Heart left ventricle (tissue), 13 donors: Measurements from ENCODE around the gene IL15RA.

Experiments used
- POLR2A ChIP-seq, 2 donors: fragments of 450-650 bp; IDR thresholded peaks; one replicate each; pipeline ENCODE4 v1.6.1; 2017; ENCODE audit warnings: antibody characterized with exemption in 2 of 2, mild to moderate bottlenecking in 2 of 2, moderate library complexity in 2 of 2
- TF ChIP-seq, protein P1 (sequence below), 12 donors: fragments of 200-600 bp; sonication (generic) in 4 of 12; IDR thresholded peaks; one replicate each; pipeline versions ENCODE4 v1.5.0 to v1.8.0; 2018 to 2022; ENCODE audit warnings: antibody characterized with exemption in 12 of 12, mild to moderate bottlenecking in 5 of 12
- donor health status: ischemic (EF 13 %, LVEDD 7.1; RV severe dilation, severe dysfunction).
- donor health status: DM: no; HTN: yes; CAD: no.
- donor health status: DM: no; HTN: no; CAD: no.
- donor health status: ischemic (EF 25% LVEDD 6.9; RV normal size, moderate dysfunction).
- donor health status: ischemic (EF 25% LVEDD 5.7; RV mildly dilated, moderate dysfunction).
- donor health status: ischemic (EF 35%, LVEDD 5.7; RV mildly dilated, moderate dysfunction).
- donor health status: nonischemic (EF 11% LVEDD 7.7; RV severe dilation, severe dysfunction).
- donor health status: DM: yes; HTN: yes; CAD: no.
- donor health status: PGD.
- donor health status: ischemic (EF 29% LVEDD 5.4; RV normal size, mild dysfunction).
- donor health status: nonischemic (EF 23%, LVEDD 6.1; RV moderate dilation, normal function).

DNA sequence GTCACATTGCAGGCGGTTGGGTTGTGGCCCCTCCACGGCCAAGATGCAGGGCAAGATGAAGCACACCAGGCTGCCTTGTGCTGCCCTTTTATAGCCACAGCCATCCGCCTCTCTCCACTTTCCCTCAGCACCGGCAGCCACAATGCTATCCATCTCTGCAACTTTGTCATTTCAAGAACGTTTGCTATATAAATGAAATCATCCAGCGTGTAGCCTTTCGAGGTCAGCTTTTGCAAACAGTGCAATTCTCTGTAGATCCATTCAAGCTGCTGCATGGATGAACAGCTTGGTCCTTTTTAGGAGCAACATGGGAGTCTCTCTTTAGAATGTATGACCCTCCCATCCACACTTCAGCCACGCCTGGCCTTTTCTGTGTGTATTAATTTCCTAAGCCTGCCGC is 6.4 kb upstream of the IL15RA start:
- TF ChIP-seq, protein P1, sequence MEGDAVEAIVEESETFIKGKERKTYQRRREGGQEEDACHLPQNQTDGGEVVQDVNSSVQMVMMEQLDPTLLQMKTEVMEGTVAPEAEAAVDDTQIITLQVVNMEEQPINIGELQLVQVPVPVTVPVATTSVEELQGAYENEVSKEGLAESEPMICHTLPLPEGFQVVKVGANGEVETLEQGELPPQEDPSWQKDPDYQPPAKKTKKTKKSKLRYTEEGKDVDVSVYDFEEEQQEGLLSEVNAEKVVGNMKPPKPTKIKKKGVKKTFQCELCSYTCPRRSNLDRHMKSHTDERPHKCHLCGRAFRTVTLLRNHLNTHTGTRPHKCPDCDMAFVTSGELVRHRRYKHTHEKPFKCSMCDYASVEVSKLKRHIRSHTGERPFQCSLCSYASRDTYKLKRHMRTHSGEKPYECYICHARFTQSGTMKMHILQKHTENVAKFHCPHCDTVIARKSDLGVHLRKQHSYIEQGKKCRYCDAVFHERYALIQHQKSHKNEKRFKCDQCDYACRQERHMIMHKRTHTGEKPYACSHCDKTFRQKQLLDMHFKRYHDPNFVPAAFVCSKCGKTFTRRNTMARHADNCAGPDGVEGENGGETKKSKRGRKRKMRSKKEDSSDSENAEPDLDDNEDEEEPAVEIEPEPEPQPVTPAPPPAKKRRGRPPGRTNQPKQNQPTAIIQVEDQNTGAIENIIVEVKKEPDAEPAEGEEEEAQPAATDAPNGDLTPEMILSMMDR (IDR thresholded peaks at IDR 0.05), result no peak
- no peak for TF ChIP-seq POLR2A (IDR thresholded peaks at IDR 0.05)
